GM12801 (cell line): ENCODE results near the gene MNDA.

Experiments used
- CTCF ChIP-seq: IDR thresholded peaks from one replicate; pipeline ENCODE4 v1.5.1; 2011; ENCODE audit warnings: control low read depth; ENCODE audit not compliant: insufficient read length; ENCODE audit errors: extremely low read depth

MNDA gene

GRCh38 chr1:158830904-158831507, at the start of gene MNDA:
Gene MNDA, plus strand, starts transcription at chr1:158831351. Its CDS starts 10,803 bp downstream, at chr1:158842154.
- no peak for TF ChIP-seq CTCF

- TF ChIP-seq CTCF: no peak
Measured at GRCh38 chr1:158793604-158794003, 37.5 kb upstream of the MNDA start.

GRCh38 chr1:158794247-158794646, 36.9 kb upstream of the MNDA start:
- no peak for TF ChIP-seq CTCF

- no peak for TF ChIP-seq CTCF
Measured at GRCh38 chr1:158798531-158798930, 32.6 kb upstream of the MNDA start.

GRCh38 chr1:158799689-158800088, 31.5 kb upstream of the MNDA start:
- TF ChIP-seq CTCF: no peak

GRCh38 chr1:158800526-158800925, 30.6 kb upstream of the MNDA start:
- TF ChIP-seq CTCF: no peak

- no peak for TF ChIP-seq CTCF
Measured at GRCh38 chr1:158801396-158801795, 29.8 kb upstream of the MNDA start.
